ENCODE measurements around the gene DOCK10.

Gene DOCK10

GRCh38 chr2:224729435-224729834 lies 312.8 kb downstream of the DOCK10 start:
- Histone ChIP-seq H3K9me3 (ENCODE audit: control insufficient read depth in 5 of 5, low read length in 5 of 5) (peaks cover 4 to 11% (median 9%) of the 10 kb centered on the region in 5 donors), H3K36me3 (ENCODE audit: control insufficient read depth in 5 of 5, insufficient read depth in 5 of 5, low read length in 5 of 5) (no peaks in the 10 kb centered on the region), H3K9ac (ENCODE audit: low read length in 5 of 5) (no peak overlapping the region), H3K4me1 (ENCODE audit: control insufficient read depth in 5 of 5, insufficient read depth in 5 of 5, low read length in 5 of 5) (no peaks in the 10 kb centered on the region), H3K27me3 (ENCODE audit: control insufficient read depth in 5 of 5, insufficient read depth in 4 of 5, low read length in 5 of 5) (no peaks in the 10 kb centered on the region), H3K4me3 (ENCODE audit: low read depth in 1 of 5, low read length in 5 of 5) (no peak overlapping the region), H3K27ac (ENCODE audit: low read depth, low read length) (no peak overlapping the region)

GRCh38 chr2:224724331-224724730 lies 317.9 kb downstream of the DOCK10 start:
- H3K4me1 ChIP-seq (ENCODE audit: control insufficient read depth in 5 of 5, insufficient read depth in 5 of 5, low read length in 5 of 5), result no peaks in the 10 kb centered on the region
- no peaks in the 10 kb centered on the region for H3K27me3 ChIP-seq (ENCODE audit: control insufficient read depth in 5 of 5, insufficient read depth in 4 of 5, low read length in 5 of 5)
- H3K4me3 ChIP-seq (ENCODE audit: low read depth in 1 of 5, low read length in 5 of 5), result no peak overlapping the region
- H3K9ac ChIP-seq (ENCODE audit: low read length in 5 of 5), result no peak overlapping the region
- H3K9me3 ChIP-seq (ENCODE audit: control insufficient read depth in 5 of 5, low read length in 5 of 5), result peaks cover 4 to 9% (median 9%) of the 10 kb centered on the region in 5 donors
- no peaks in the 10 kb centered on the region for H3K36me3 ChIP-seq (ENCODE audit: control insufficient read depth in 5 of 5, insufficient read depth in 5 of 5, low read length in 5 of 5)
- no peak overlapping the region for H3K27ac ChIP-seq (ENCODE audit: low read depth, low read length)

DNA sequence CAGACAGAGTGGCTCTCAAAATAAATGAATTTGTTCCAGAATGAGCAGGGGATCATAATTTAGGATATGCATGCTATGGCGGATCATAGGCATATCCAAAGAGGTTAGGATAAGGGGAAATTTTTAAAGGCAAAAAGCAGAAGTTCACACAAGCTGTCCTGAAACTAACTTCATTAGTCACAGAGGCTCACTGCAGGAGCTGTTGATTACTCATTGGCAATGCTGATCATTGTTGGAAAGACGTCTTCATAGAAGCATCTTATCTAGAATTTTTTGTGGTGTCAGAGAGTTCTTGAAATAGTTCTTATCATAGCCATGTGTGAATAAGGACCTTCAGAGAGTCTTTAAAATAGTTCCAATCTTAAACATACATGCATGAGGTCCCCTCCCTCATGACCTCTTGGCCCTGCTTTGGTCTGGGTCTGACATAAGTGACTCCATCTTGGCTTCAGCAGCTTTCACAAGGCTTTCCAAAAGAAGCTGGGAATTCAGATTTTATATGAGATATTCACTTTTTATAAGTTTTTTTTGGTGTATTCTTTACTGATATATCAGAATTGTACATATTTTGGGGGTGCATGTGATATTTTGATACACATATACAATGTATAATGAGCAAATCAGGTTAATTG lies 318.6 kb downstream of the DOCK10 start:
- Histone ChIP-seq H3K4me1 (ENCODE audit: control insufficient read depth in 5 of 5, insufficient read depth in 5 of 5, low read length in 5 of 5) (no peaks in the 10 kb centered on the region), H3K27ac (ENCODE audit: low read depth, low read length) (no peak overlapping the region), H3K9me3 (ENCODE audit: control insufficient read depth in 5 of 5, low read length in 5 of 5) (peaks cover 2 to 8% (median 5%) of the 10 kb centered on the region in 5 donors), H3K9ac (ENCODE audit: low read length in 5 of 5) (no peak overlapping the region), H3K36me3 (ENCODE audit: control insufficient read depth in 5 of 5, insufficient read depth in 5 of 5, low read length in 5 of 5) (no peaks in the 10 kb centered on the region), H3K27me3 (ENCODE audit: control insufficient read depth in 5 of 5, insufficient read depth in 4 of 5, low read length in 5 of 5) (no peaks in the 10 kb centered on the region), H3K4me3 (ENCODE audit: low read depth in 1 of 5, low read length in 5 of 5) (no peak overlapping the region)

- Histone ChIP-seq H3K27me3 (ENCODE audit: control insufficient read depth in 5 of 5, insufficient read depth in 4 of 5, low read length in 5 of 5) (no peaks in the 10 kb centered on the region), H3K4me3 (ENCODE audit: low read depth in 1 of 5, low read length in 5 of 5) (no peak overlapping the region), H3K27ac (ENCODE audit: low read depth, low read length) (no peak overlapping the region), H3K9me3 (ENCODE audit: control insufficient read depth in 5 of 5, low read length in 5 of 5) (peaks cover 0 to 5% (median 0%) of the 10 kb centered on the region in 5 donors), H3K4me1 (ENCODE audit: control insufficient read depth in 5 of 5, insufficient read depth in 5 of 5, low read length in 5 of 5) (no peaks in the 10 kb centered on the region), H3K36me3 (ENCODE audit: control insufficient read depth in 5 of 5, insufficient read depth in 5 of 5, low read length in 5 of 5) (no peaks in the 10 kb centered on the region), H3K9ac (ENCODE audit: low read length in 5 of 5) (no peak overlapping the region)
These were observed 319.5 kb downstream of the DOCK10 start for GRCh38 chr2:224722770-224723169.

DNA sequence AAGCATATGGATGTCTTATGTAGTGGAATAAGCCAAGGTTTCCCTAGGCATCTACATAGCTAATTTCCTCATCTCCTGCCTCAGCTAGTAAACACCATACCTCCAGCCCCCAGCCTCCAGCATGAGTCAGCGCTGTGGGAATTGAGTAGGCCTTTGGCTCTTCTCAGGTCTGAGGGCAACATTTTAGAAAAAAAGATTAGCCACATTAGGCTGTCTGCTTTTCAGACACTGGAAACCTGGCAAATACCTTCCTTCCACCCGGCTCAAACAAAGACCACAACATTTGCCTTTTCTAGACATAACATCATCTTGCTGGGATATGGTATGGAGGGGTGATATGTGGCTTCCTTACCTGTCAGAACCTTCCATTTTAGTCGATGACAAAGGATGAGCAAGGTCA lies 320.0 kb downstream of the DOCK10 start:
- Histone ChIP-seq H3K9me3 (ENCODE audit: control insufficient read depth in 5 of 5, low read length in 5 of 5) (peaks cover 0 to 5% (median 0%) of the 10 kb centered on the region in 5 donors), H3K9ac (ENCODE audit: low read length in 5 of 5) (no peak overlapping the region), H3K36me3 (ENCODE audit: control insufficient read depth in 5 of 5, insufficient read depth in 5 of 5, low read length in 5 of 5) (no peaks in the 10 kb centered on the region), H3K4me1 (ENCODE audit: control insufficient read depth in 5 of 5, insufficient read depth in 5 of 5, low read length in 5 of 5) (no peaks in the 10 kb centered on the region), H3K4me3 (ENCODE audit: low read depth in 1 of 5, low read length in 5 of 5) (no peak overlapping the region), H3K27me3 (ENCODE audit: control insufficient read depth in 5 of 5, insufficient read depth in 4 of 5, low read length in 5 of 5) (no peaks in the 10 kb centered on the region), H3K27ac (ENCODE audit: low read depth, low read length) (no peak overlapping the region)

DNA sequence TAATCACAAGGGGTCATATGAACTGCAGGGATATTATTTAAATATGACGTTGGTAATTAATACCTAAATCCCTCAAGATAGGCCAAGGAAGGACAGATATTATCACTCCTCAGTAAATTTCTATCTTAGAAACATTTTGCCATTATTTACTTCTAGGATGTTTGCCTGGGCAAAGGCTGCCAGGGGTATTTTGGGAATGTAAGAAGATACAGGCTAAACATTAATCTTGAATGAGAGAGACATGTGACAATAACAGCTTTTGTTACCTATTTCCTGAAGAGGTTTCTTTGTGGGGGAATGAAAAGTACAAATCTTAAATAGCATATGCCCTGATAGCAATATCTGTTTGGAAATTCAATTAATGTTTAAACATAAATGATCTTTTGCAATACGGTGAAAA lies 325.3 kb downstream of the DOCK10 start:
- H3K4me1 ChIP-seq (ENCODE audit: control insufficient read depth in 5 of 5, insufficient read depth in 5 of 5, low read length in 5 of 5), result no peaks in the 10 kb centered on the region
- H3K27ac ChIP-seq (ENCODE audit: low read depth, low read length), result no peak overlapping the region
- no peak overlapping the region for H3K4me3 ChIP-seq (ENCODE audit: low read depth in 1 of 5, low read length in 5 of 5)
- peaks cover 0 to 5% (median 0%) of the 10 kb centered on the region in 5 donors for H3K9me3 ChIP-seq (ENCODE audit: control insufficient read depth in 5 of 5, low read length in 5 of 5)
- no peak overlapping the region for H3K9ac ChIP-seq (ENCODE audit: low read length in 5 of 5)
- no peaks in the 10 kb centered on the region for H3K27me3 ChIP-seq (ENCODE audit: control insufficient read depth in 5 of 5, insufficient read depth in 4 of 5, low read length in 5 of 5)
- no peaks in the 10 kb centered on the region for H3K36me3 ChIP-seq (ENCODE audit: control insufficient read depth in 5 of 5, insufficient read depth in 5 of 5, low read length in 5 of 5)

DNA sequence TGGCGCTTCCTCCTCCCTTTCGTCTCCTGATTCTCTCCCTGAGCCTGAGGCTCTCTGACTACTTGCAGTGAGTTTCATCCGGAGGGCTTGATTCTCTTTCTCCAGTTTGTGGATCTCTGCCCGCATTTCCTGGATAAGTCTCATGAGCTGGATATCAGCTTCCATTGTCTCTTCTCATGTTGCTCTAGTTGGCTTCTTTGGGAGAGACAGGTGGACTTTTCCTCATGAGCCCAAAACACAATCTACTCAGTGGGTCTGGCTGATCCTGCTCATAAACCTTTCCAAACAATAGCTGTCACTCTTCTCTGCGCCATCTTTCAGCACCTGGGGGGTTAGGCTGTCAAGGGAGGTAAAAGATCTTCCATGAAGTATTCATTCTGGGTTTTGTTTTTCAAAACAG lies 326.1 kb downstream of the DOCK10 start, which contains the start of gene CCDC195:
CCDC195 (minus strand) TSS at position 165 of the 400 bp plus-strand sequence; CDS start at position 165, 0 bp downstream.
- Histone ChIP-seq H3K36me3 (ENCODE audit: control insufficient read depth in 5 of 5, insufficient read depth in 5 of 5, low read length in 5 of 5) (no peaks in the 10 kb centered on the region), H3K9me3 (ENCODE audit: control insufficient read depth in 5 of 5, low read length in 5 of 5) (peaks cover 0 to 5% (median 0%) of the 10 kb centered on the region in 5 donors), H3K27me3 (ENCODE audit: control insufficient read depth in 5 of 5, insufficient read depth in 4 of 5, low read length in 5 of 5) (no peaks in the 10 kb centered on the region), H3K27ac (ENCODE audit: low read depth, low read length) (no peak within 1 kb of the TSS), H3K4me1 (ENCODE audit: control insufficient read depth in 5 of 5, insufficient read depth in 5 of 5, low read length in 5 of 5) (no peaks in the 10 kb centered on the region), H3K4me3 (ENCODE audit: low read depth in 1 of 5, low read length in 5 of 5) (no peak within 1 kb of the TSS), H3K9ac (ENCODE audit: low read length in 5 of 5) (no peak within 1 kb of the TSS)

Data from subcutaneous abdominal adipose tissue (tissue), 5 donors.